Pancreas (tissue), 10 donors: ENCODE results near the gene DIP2B. TPM values are rescaled to one million over a fixed set of nuclear protein-coding genes. Genes with fewer than 3 reads are reported as not detected.

ENCODE experiments used
- ATAC-seq, 4 donors: fragments of 200-7000 bp; cut with Tn5 transposase; one replicate each; pipeline versions ENCODE4 v1.8.0 to v1.9.1; 2020; ENCODE audit warnings: mild to moderate bottlenecking in 4 of 4, moderate library complexity in 4 of 4
- DNase-seq, 6 donors: peaks; one replicate each; pipeline ENCODE4 v3.0.0-alpha.2; 2020
- FAIRE-seq: peaks from 2 replicates; lab custom pipeline; 2012; peaks lifted over from hg19 to GRCh38; lab: Jason Lieb, UNC
- H3K27ac ChIP-seq, 4 donors: fragments of 200-600 bp; sonication (generic); 1 replicate in 3 of 4; 2 replicates in 1 of 4; pipeline versions ENCODE4 v1.5.0 to v1.8.0; 2020
- H3K27me3 ChIP-seq, 4 donors: fragments of 200-600 bp; one replicate each; pipeline ENCODE4 v1.8.0; 2021
- H3K36me3 ChIP-seq, 3 donors: fragments of 200-600 bp; sonication (generic) in 1 of 3; one replicate each; pipeline versions ENCODE4 v1.5.0 to v1.8.0; 2020 to 2021
- H3K4me1 ChIP-seq, 3 donors: fragments of 200-600 bp; one replicate each; pipeline ENCODE4 v1.8.0; 2021
- H3K4me3 ChIP-seq, 4 donors: fragments of 200-600 bp; sonication (generic) in 2 of 4; one replicate each; pipeline versions ENCODE4 v1.5.0 to v1.8.0; 2020 to 2021
- H3K9me3 ChIP-seq, 4 donors: fragments of 200-600 bp; one replicate each; pipeline ENCODE4 v1.8.0; 2021
- WGBS, 2 donors: extraction: QIAGEN DNeasy Blood & Tissue Kit; methylation state at CpG; one replicate each; pipeline ENCODE4 v1.1.7; 2013; 5-methylcytosine and 5-hydroxymethylcytosine counted together
- intact Hi-C, 3 donors: fragments of 100-400 bp; cut with DNase I; formaldehyde crosslinking; loops; one replicate each; pipeline versions ENCODE4 v1.11.1 to v1.14.2; 2022
- polyA plus RNA-seq, 2 donors: library from polyadenylated mRNA; stranded (reverse); fragments of 200-250 nt; gene quantifications; one replicate each; pipeline ENCODE4 v1.2.3, GENCODE V29; 2013
- total RNA-seq, 6 donors: library from RNA; stranded (reverse); fragmentation: NEBNext Ultra II Directional in 4 of 6; extraction: Animal tissue kit (Norgen Biotek cat#: 25700) in 4 of 6; gene quantifications; one replicate each; pipeline versions ENCODE4 v1.2.1 to v1.2.4, GENCODE V29; 2021 to 2023
- TF ChIP-seq, protein P1 (sequence below), 4 donors: fragments of 200-600 bp; sonication (generic) in 3 of 4; IDR thresholded peaks; one replicate each; pipeline versions ENCODE4 v1.5.0 to v1.8.0; 2021; ENCODE audit warnings: antibody characterized with exemption in 4 of 4
- donor health status: healthy with polysubstance abuse.
- donor health status: DM: no; HTN: no; CAD: no; lungs with moderate emphysema.
- donor health status: DM: no; HTN: no; CAD: no.
- donor health status: control.
- donor health status: control.
- donor health status: Bipolar disorder and iron deficiency.
- donor health status: DM: yes; HTN: yes; CAD: no.
- donor health status: DM: no; HTN: no; CAD: no.
- donor health status: DM: no; HTN: no; CAD: no.
- donor health status: DM: yes; HTN: yes; CAD: no.

Gene DIP2B
- total and polyA plus RNA-seq, 8 donors: 3.2 to 15.9 (median 9.2) TPM

DNA sequence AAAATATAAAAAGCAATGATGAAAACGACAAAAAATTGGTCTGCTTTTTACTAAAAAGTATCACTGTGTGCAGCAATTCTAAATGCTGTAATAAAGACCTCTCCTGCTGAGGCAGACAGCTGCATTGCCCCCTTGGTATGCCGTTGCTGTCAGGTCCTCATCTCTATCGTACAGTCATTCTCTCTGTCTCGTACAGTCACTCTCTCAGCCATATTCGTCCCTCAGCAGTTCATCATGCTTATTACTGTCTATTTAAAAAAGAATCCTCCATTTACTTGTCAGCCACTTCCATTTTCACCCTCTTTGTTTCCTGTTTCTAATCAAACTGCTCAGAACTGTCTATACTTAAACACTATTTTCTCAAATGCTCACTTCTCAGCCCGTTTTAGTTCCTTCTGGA, 123.6 kb downstream of the DIP2B start:
- H3K4me1 ChIP-seq: peaks cover 0 to 4% (median 4%) of the 10 kb centered on the region in 3 donors
- H3K27ac ChIP-seq: no peak overlapping the region
- 85 to 89% methylated on average over 6 of the region's 6 CpGs for WGBS, 2 donors
- no peak overlapping the region for H3K4me3 ChIP-seq
- H3K9me3 ChIP-seq: no peaks in the 10 kb centered on the region
- TF ChIP-seq, protein P1, sequence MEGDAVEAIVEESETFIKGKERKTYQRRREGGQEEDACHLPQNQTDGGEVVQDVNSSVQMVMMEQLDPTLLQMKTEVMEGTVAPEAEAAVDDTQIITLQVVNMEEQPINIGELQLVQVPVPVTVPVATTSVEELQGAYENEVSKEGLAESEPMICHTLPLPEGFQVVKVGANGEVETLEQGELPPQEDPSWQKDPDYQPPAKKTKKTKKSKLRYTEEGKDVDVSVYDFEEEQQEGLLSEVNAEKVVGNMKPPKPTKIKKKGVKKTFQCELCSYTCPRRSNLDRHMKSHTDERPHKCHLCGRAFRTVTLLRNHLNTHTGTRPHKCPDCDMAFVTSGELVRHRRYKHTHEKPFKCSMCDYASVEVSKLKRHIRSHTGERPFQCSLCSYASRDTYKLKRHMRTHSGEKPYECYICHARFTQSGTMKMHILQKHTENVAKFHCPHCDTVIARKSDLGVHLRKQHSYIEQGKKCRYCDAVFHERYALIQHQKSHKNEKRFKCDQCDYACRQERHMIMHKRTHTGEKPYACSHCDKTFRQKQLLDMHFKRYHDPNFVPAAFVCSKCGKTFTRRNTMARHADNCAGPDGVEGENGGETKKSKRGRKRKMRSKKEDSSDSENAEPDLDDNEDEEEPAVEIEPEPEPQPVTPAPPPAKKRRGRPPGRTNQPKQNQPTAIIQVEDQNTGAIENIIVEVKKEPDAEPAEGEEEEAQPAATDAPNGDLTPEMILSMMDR (IDR thresholded peaks at IDR 0.05): no peak
- FAIRE-seq: no peak
- peaks cover 0 to 6% (median 0%) of the 10 kb centered on the region in 3 donors for H3K36me3 ChIP-seq
- intact Hi-C loops: no loop called here
- no peaks in the 10 kb centered on the region for H3K27me3 ChIP-seq
- no peak for DNase-seq
- ATAC-seq: no peak

DNA sequence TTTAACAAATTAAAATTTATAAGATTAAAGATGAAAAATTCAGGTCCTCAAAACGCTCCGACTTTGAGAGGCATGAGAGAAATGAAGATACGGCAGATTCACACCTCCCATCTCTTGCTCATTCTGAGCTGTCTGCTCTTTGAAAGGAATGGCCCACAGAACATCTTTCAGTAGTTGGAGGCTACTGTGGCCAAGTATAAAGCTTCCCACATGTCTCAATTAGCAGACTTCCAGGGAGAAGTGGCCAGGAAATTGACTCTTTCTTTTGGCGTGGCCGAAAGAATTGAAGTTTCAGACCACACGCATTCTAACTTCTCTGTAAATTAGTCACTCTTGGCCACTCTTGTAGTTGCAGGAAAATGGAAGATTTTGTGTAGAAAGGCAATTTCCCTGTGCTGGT, 129.2 kb downstream of the DIP2B start:
- FAIRE-seq (no peak), ATAC-seq (peak in 1 of 4 donors; percentile 12), DNase-seq (no peak)
- TF ChIP-seq, protein P1 (IDR thresholded peaks at IDR 0.05): no peak
- WGBS, 2 donors: 91 to 93% methylated on average over 6 of the region's 6 CpGs
- Histone ChIP-seq H3K4me3 (no peak overlapping the region), H3K27me3 (no peaks in the 10 kb centered on the region), H3K4me1 (peaks cover 0 to 22% (median 16%) of the 10 kb centered on the region in 3 donors), H3K9me3 (no peaks in the 10 kb centered on the region), H3K36me3 (peaks cover 0 to 6% (median 0%) of the 10 kb centered on the region in 3 donors), H3K27ac (no peak overlapping the region)
- intact Hi-C loops: no loop called here

DNA sequence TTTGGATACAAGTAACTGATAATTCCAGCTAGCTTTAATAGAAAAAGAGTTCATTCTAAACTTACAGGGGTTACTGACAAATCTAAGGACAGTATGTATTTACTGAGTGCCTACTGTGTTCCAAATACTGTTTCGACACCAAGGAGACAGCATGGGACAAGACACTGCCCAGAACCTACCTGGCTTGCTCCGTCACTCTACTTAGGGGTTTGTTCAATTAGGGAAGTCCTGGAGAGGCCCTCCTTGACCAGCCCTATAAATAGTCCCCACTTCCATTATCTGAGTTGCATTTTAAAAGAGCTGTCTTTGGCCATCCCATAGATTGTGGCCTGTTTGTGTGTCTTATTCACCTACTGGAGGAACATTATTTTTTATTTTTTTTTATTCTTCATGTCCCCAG, 129.6 kb downstream of the DIP2B start:
- 89 to 90% methylated on average over 2 of the region's 2 CpGs for WGBS, 2 donors

DNA sequence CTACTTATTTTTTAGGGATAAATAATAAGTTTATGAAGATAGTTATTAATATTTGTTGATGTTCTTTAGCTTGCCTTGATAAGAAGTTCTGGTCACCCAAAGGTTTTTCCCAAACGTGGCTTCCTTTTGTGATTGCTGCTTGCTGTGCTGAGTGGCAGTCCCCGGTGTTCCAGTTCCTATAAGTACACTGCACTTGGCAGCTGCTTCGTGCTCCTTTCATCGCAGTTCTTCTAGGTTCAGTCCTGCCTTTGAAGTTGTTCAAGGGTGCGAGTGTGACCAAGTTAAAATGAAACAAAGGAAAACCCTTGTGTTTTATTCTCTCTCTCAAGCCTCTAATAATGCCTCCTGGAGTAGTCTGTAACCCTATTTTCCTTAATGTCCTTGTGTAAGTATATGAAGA, 130.6 kb downstream of the DIP2B start:
- 28 to 30% methylated on average over 5 of the region's 5 CpGs for WGBS, 2 donors
- no peaks in the 10 kb centered on the region for H3K36me3 ChIP-seq
- intact Hi-C loops: loop anchor here in 2 of 3 donors (5.0 kb wide), 2 partner anchors 128 to 133 kb away; partner anchors contain the start of gene DIP2B (in 1 of the 2)
- peak in 3 of 4 donors; percentile 29 to 60 (median 55) for ATAC-seq
- H3K27me3 ChIP-seq: no peaks in the 10 kb centered on the region
- FAIRE-seq: no peak
- TF ChIP-seq, protein P1 (IDR thresholded peaks at IDR 0.05): no peak
- no peak overlapping the region for H3K27ac ChIP-seq
- no peak overlapping the region for H3K4me3 ChIP-seq
- no peaks in the 10 kb centered on the region for H3K9me3 ChIP-seq
- DNase-seq: no peak
- peaks cover 0 to 22% (median 16%) of the 10 kb centered on the region in 3 donors for H3K4me1 ChIP-seq

More for the DNA sequence above, 129.6 kb downstream of the DIP2B start:
- ATAC-seq (peak in 1 of 4 donors; percentile 10), DNase-seq (no peak), FAIRE-seq (no peak)
- Histone ChIP-seq H3K27ac (no peak overlapping the region), H3K9me3 (no peaks in the 10 kb centered on the region), H3K36me3 (peaks cover 0 to 5% (median 0%) of the 10 kb centered on the region in 3 donors), H3K4me1 (peaks cover 0 to 22% (median 16%) of the 10 kb centered on the region in 3 donors), H3K27me3 (no peaks in the 10 kb centered on the region), H3K4me3 (no peak overlapping the region)
- TF ChIP-seq, protein P1 (IDR thresholded peaks at IDR 0.05): no peak
- intact Hi-C loops: no loop called here

DNA sequence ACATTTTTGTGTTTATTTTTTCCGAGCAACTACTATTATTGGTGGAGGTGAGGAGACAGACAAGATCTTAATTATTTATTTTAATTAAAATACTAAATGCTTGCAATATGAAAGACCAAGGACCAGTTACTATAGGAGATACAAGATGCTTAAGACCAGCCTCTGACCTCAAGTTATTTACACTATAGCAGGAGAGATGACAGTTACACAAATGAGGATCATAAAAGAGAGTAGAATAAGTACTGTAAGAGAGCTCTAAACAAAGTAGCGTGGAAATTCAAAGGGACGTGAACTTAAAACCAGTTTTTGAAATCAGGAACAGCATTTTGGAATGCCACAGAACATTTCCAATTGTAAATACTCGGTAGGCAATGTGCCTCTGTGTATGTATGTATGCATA, 131.1 kb downstream of the DIP2B start:
- no peaks in the 10 kb centered on the region for H3K9me3 ChIP-seq
- peak overlapping the region in 1 of 4 donors; percentile 7 for H3K27ac ChIP-seq
- peaks cover 0 to 22% (median 16%) of the 10 kb centered on the region in 3 donors for H3K4me1 ChIP-seq
- no peak for ATAC-seq
- intact Hi-C loops: loop anchor here in 2 of 3 donors (5.0 kb wide), 2 partner anchors 129 to 134 kb away; partner anchors contain the start of gene DIP2B (in 1 of the 2)
- TF ChIP-seq, protein P1 (IDR thresholded peaks at IDR 0.05): no peak
- H3K27me3 ChIP-seq: no peaks in the 10 kb centered on the region
- DNase-seq: no peak
- no peaks in the 10 kb centered on the region for H3K36me3 ChIP-seq
- 85 to 86% methylated on average over 4 of the region's 4 CpGs for WGBS, 2 donors
- FAIRE-seq: no peak
- H3K4me3 ChIP-seq: no peak overlapping the region
